Fibroblast of pulmonary artery (primary cell): ENCODE measurements around the gene YAE1.

Source experiments
- DNase-seq: peaks from one replicate; pipeline ENCODE4 v3.0.0-alpha.2; 2010; ENCODE audit warnings: low read depth
- H3K4me3 ChIP-seq: replicated peaks from 2 replicates; pipeline ENCODE4 v1.5.1; 2011; ENCODE audit warnings: low read depth, mild to moderate bottlenecking, control low read depth, low read length, moderate library complexity
- TF ChIP-seq, protein P1 (sequence below): IDR thresholded peaks from 2 replicates; pipeline ENCODE4 v1.5.1; 2011; ENCODE audit warnings: mild to moderate bottlenecking, control low read depth, low read length, inconsistent platforms; ENCODE audit errors: missing control alignments

YAE1 gene

DNA sequence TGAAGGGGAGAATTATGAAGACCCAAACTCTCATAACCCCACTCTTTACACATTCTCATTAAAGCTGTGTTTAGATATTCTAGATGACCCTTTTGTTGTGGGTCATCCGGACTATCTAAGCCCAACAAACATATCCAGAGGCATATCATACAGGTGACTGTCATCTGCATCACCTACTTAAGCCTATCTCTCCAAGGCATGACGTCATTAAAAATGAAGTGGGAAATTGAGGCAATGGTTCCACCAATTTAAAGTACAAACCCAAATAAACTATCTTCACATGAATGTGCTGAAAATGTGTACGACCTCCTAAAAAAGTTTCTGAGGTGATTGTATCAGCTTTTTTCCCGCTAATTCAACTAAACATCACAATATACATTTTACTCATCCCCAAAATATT lies 52.7 kb downstream of the YAE1 start:
- H3K4me3 ChIP-seq, result no peak overlapping the region
- no peak for DNase-seq
- TF ChIP-seq, protein P1, sequence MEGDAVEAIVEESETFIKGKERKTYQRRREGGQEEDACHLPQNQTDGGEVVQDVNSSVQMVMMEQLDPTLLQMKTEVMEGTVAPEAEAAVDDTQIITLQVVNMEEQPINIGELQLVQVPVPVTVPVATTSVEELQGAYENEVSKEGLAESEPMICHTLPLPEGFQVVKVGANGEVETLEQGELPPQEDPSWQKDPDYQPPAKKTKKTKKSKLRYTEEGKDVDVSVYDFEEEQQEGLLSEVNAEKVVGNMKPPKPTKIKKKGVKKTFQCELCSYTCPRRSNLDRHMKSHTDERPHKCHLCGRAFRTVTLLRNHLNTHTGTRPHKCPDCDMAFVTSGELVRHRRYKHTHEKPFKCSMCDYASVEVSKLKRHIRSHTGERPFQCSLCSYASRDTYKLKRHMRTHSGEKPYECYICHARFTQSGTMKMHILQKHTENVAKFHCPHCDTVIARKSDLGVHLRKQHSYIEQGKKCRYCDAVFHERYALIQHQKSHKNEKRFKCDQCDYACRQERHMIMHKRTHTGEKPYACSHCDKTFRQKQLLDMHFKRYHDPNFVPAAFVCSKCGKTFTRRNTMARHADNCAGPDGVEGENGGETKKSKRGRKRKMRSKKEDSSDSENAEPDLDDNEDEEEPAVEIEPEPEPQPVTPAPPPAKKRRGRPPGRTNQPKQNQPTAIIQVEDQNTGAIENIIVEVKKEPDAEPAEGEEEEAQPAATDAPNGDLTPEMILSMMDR, result no peak

DNA sequence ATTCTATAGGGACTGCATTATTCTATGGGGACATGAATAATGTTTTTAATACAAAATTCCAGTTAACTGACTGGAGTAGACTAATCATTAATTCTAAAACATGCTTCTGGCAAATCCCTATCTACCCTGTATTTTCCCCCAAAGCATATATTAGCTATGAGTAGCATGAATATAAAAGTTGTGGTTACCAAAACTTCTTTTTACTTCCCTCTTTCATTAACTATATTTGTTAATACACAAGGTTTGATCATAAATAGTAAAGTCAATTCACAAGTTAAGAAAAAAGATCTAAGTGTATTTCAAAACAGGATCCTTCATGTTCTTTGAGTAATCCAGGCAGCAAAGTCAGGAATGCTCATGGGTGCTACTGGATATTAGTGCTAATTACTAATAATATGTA lies 54.3 kb downstream of the YAE1 start:
- H3K4me3 ChIP-seq, result no peak overlapping the region
- TF ChIP-seq, protein P1, result no peak
- DNase-seq, result no peak

DNA sequence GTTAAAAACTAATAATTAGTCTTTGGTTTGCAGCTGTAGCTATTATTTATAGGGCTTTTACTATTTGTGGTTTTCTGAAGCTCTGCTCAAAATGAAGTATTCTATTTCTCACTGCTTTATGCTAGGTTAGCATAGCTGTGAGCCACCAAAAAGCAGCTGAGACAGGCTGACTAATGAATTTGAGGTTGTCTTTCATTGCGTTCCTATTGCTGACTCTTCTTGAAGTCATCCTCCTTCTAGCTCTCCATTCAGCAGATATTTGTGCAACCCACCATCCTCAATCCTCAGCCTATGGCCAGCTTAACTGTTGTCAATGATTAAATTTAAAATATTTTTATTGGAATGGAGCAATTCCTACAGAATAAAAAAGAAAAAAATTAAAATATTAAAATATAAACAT lies 55.1 kb downstream of the YAE1 start:
- TF ChIP-seq, protein P1, result no peak

DNA sequence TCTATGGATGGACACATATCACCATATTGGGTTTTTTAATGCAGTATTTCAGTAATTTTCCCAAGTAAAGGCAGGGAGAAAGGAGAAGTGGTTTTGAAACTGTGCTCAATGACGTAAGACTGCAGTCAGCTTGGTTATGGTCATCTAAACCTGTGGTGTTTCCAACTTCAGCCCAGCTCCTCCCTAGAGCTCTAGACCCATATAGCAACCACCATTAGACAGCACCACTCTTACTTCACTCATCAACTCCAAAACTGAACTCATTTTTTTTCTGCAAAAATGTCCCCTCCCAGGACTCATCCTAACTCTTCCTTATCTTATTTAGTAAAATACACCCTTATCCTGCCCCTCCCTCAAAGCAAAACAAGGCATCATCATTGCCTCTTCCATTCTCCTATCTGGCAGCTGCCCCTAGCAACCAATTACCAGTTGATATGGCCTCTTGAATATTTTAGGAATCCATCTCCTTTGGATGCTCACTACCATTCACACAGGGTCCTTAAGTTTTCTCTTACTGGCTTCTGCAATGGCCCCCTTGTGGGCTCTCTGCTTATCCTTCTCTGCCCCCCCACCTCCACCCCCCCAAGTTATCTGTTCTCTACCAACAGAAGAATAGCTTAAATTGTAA lies 55.7 kb downstream of the YAE1 start:
- H3K4me3 ChIP-seq, result peak overlapping the region; percentile 99
- no peak for DNase-seq
- TF ChIP-seq, protein P1, result no peak

More for the DNA sequence above, 55.1 kb downstream of the YAE1 start:
- peak; percentile 68 for DNase-seq
- no peak overlapping the region for H3K4me3 ChIP-seq
